SU-DHL-6 (cell line): Measurements from ENCODE around the gene PPP1R11.

Experiments
- H2AFZ ChIP-seq: fragments of 200-600 bp; sonication (generic); 2 replicates; pipeline ENCODE4 v1.6.1; 2014; ENCODE audit warnings: low read depth, mild to moderate bottlenecking, moderate library complexity, mixed read lengths, antibody characterized with exemption, low read length; ENCODE audit not compliant: severe bottlenecking
- H3F3A ChIP-seq: fragments of 200-600 bp; shearing (Covaris generic); 2 replicates; pipeline ENCODE4 v1.6.0; 2016; ENCODE audit warnings: antibody characterized with exemption, mild to moderate bottlenecking; ENCODE audit not compliant: insufficient read depth
- H3K27ac ChIP-seq: fragments of 200-600 bp; sonication (generic); 2 replicates; pipeline ENCODE4 v1.5.1; 2016; ENCODE audit warnings: low read depth, mild to moderate bottlenecking, low read length, moderate library complexity, mixed read lengths
- H3K27me3 ChIP-seq: fragments of 200-600 bp; sonication (generic), shearing (Covaris generic); 2 replicates; pipeline ENCODE4 v1.6.0; 2014; ENCODE audit warnings: mild to moderate bottlenecking, low read length
- H3K36me3 ChIP-seq: fragments of 200-600 bp; sonication (generic); 2 replicates; pipeline ENCODE4 v1.6.1; 2014; ENCODE audit warnings: mild to moderate bottlenecking, low read length, mixed read lengths
- H3K4me2 ChIP-seq: fragments of 300-600, 200-600 bp; shearing (Covaris generic), sonication (generic); 2 replicates; pipeline ENCODE4 v1.6.0; 2014; ENCODE audit warnings: low read length, low read depth, mild to moderate bottlenecking; ENCODE audit not compliant: poor library complexity, severe bottlenecking
- H3K4me3 ChIP-seq: fragments of 200-600 bp; sonication (generic); 2 replicates; pipeline ENCODE4 v1.5.1; 2014; ENCODE audit warnings: antibody characterized with exemption, low read length, mild to moderate bottlenecking, mixed read lengths; ENCODE audit not compliant: insufficient read depth, poor library complexity, severe bottlenecking
- H3K79me2 ChIP-seq: fragments of 200-600 bp; sonication (generic); 2 replicates; pipeline ENCODE4 v1.6.1; 2014; ENCODE audit warnings: mild to moderate bottlenecking, low read length, moderate library complexity; ENCODE audit not compliant: insufficient read depth
- H3K9ac ChIP-seq: fragments of 200-600 bp; sonication (generic); 2 replicates; pipeline ENCODE4 v1.7.0; 2014; ENCODE audit warnings: mild to moderate bottlenecking, low read length
- H3K9me2 ChIP-seq: fragments of 200-600 bp; sonication (generic); replicated peaks from 2 replicates; pipeline ENCODE4 v1.6.1; 2014; ENCODE audit warnings: low read length; ENCODE audit not compliant: insufficient read depth
- H3K9me3 ChIP-seq: fragments of 200-600 bp; sonication (generic); 2 replicates; pipeline ENCODE4 v1.6.1; 2014; ENCODE audit warnings: low read length, mixed read lengths; ENCODE audit not compliant: insufficient read depth
- H4K20me1 ChIP-seq: fragments of 200-600 bp; sonication (generic); 2 replicates; pipeline ENCODE4 v1.6.1; 2014; ENCODE audit warnings: low read depth, mild to moderate bottlenecking, antibody characterized with exemption, low read length, moderate library complexity, mixed read lengths
- CTCF ChIP-seq: fragments of 200-600 bp; sonication (generic); IDR thresholded peaks from one replicate; pipeline ENCODE4 v1.5.1; 2017; ENCODE audit warnings: antibody characterized with exemption, mild to moderate bottlenecking, low read length, moderate library complexity; ENCODE audit not compliant: insufficient read depth, poor library complexity, severe bottlenecking
- EZH2phosphoT487 ChIP-seq: fragments of 200-600 bp; sonication (generic), shearing (Covaris generic); conservative IDR thresholded peaks from 2 replicates; pipeline ENCODE4 v1.6.1; 2018; ENCODE audit warnings: mild to moderate bottlenecking, antibody characterized with exemption, low read length, moderate library complexity, mixed read lengths

Gene PPP1R11

GRCh38 chr6:30063315-30063714 is 3.7 kb upstream of the PPP1R11 start:
- peak overlapping the region; percentile 3 for H3K4me3 ChIP-seq
- H3K9me3 ChIP-seq: no peaks in the 10 kb centered on the region
- H3F3A ChIP-seq: peaks cover 29% of the 10 kb centered on the region
- H3K9me2 ChIP-seq: no peaks in the 10 kb centered on the region
- peaks cover 18% of the 10 kb centered on the region; the same call in 1 of the 2 replicates for H3K36me3 ChIP-seq
- H4K20me1 ChIP-seq: no peaks in the 10 kb centered on the region
- peaks cover 40% of the 10 kb centered on the region for H3K79me2 ChIP-seq
- no peak overlapping the region for H3K27ac ChIP-seq
- H3K27me3 ChIP-seq: no peaks in the 10 kb centered on the region
- H3K4me2 ChIP-seq: peak overlapping the region; percentile 77
- peak overlapping the region; percentile 7; the same call in 1 of the 2 replicates for H3K9ac ChIP-seq
- TF ChIP-seq CTCF: no peak
- TF ChIP-seq EZH2phosphoT487: no peak
- H2AFZ ChIP-seq: no peak overlapping the region

- TF ChIP-seq CTCF (no peak), EZH2phosphoT487 (no peak)
These were observed 916 bp upstream of the PPP1R11 start for GRCh38 chr6:30066082-30066481.

GRCh38 chr6:30067460-30068139 is 602 bp downstream of the PPP1R11 start:
- no peaks in the 10 kb centered on the region for H3K9me3 ChIP-seq
- H3F3A ChIP-seq: peaks cover 29% of the 10 kb centered on the region
- H3K9me2 ChIP-seq: no peaks in the 10 kb centered on the region
- TF ChIP-seq EZH2phosphoT487 (no peak), CTCF (no peak)
- H3K4me2 ChIP-seq: peak overlapping the region; percentile 90
- peak overlapping the region; percentile 88 for H3K4me3 ChIP-seq
- peaks cover 18% of the 10 kb centered on the region; the same call in 1 of the 2 replicates for H3K36me3 ChIP-seq
- H3K79me2 ChIP-seq: peaks cover 24% of the 10 kb centered on the region
- no peaks in the 10 kb centered on the region for H4K20me1 ChIP-seq
- peak overlapping the region; percentile 68 for H3K9ac ChIP-seq
- H3K27ac ChIP-seq: peak overlapping the region; percentile 36
- peak overlapping the region; percentile 85 for H2AFZ ChIP-seq
- no peaks in the 10 kb centered on the region for H3K27me3 ChIP-seq

More at GRCh38 chr6:30066082-30066481, 916 bp upstream of the PPP1R11 start:
- H3K9ac ChIP-seq: peak overlapping the region; percentile 64
- H3K27ac ChIP-seq: peak overlapping the region; percentile 77
- H3K4me2 ChIP-seq: peak overlapping the region; percentile 87
- H3K27me3 ChIP-seq: no peaks in the 10 kb centered on the region
- H3K4me3 ChIP-seq: peak overlapping the region; percentile 51
- H4K20me1 ChIP-seq: no peaks in the 10 kb centered on the region
- H3K79me2 ChIP-seq: peaks cover 38% of the 10 kb centered on the region
- no peaks in the 10 kb centered on the region for H3K9me3 ChIP-seq
- peaks cover 18% of the 10 kb centered on the region; the same call in 1 of the 2 replicates for H3K36me3 ChIP-seq
- no peaks in the 10 kb centered on the region for H3K9me2 ChIP-seq
- H3F3A ChIP-seq: peaks cover 29% of the 10 kb centered on the region
- H2AFZ ChIP-seq: peak overlapping the region; percentile 49
